Measurements from ENCODE around the gene MTMR1.

GRCh38 chrX:150696331-150696730 is 3.1 kb downstream of the MTMR1 start:
- TF ChIP-seq GTF2I (CRISPR knock-in tag; conservative IDR thresholded peaks at IDR 0.05) (no peak), STAT6 (CRISPR knock-in tag; conservative IDR thresholded peaks at IDR 0.05; ENCODE audit: low read depth) (no peak), SMAD3 (CRISPR knock-in tag; IDR thresholded peaks at IDR 0.05; ENCODE audit: borderline replicate concordance) (no peak), CTCF (IDR thresholded peaks at IDR 0.05) (no peak)

Data from WTC11 (cell line).